ENCODE results near the gene EMX1. TPM values are rescaled to one million over a fixed set of nuclear protein-coding genes. Genes with fewer than 3 reads are reported as not detected.

Gene EMX1
- total RNA-seq, 1 experiment from 2014 or later = 0.72 TPM

GRCh38 chr2:72972352-72973136, 55.2 kb downstream of the EMX1 start:
- no peak overlapping the region for H3K56ac ChIP-seq (ENCODE audit: insufficient read length, low read depth, low read length)
- peaks cover 0 to 3% (median 0%) of the 10 kb centered on the region in 3 experiments; a peak in 1 of 7 replicates for H3K36me3 Mint-ChIP-seq (ENCODE audit: insufficient read depth in 1 of 3, low read depth in 3 of 3)
- no peak overlapping the region for H3T11ph ChIP-seq (ENCODE audit: low read length)
- no CpG with 5 or more reads among the region's 12 CpGs for WGBS (ENCODE audit: extremely low coverage, insufficient read length, low lambda C conversion rate)
- no peak overlapping the region for H4K8ac ChIP-seq (replicated peaks; ENCODE audit: insufficient read length, low read depth, low read length)
- H4K5ac ChIP-seq (ENCODE audit: insufficient read length, low read depth, low read length) = no peak overlapping the region
- H2BK12ac ChIP-seq (ENCODE audit: insufficient read length, low read depth, low read length) = no peak overlapping the region
- peaks cover 15% of the 10 kb centered on the region; the same call in 1 of the 2 replicates for H3K4me1 ChIP-seq (ENCODE audit: insufficient read depth, low read length)
- H2AFZ ChIP-seq (ENCODE audit: low read length) = no peak overlapping the region
- H3K27me3 ChIP-seq (ENCODE audit: insufficient read depth, low read length) = no peaks in the 10 kb centered on the region
- no peak overlapping the region for H2BK20ac ChIP-seq (ENCODE audit: low read depth, low read length, poor library complexity, severe bottlenecking)
- H3K18ac ChIP-seq (ENCODE audit: insufficient read length, low read depth, low read length) = no peak overlapping the region
- no peak for TF ChIP-seq CTCF (conservative IDR thresholded peaks at IDR 0.05)
- H3K4me2 ChIP-seq (ENCODE audit: insufficient read depth, insufficient read length, low read length) = no peak overlapping the region
- no peak overlapping the region for H2AK5ac ChIP-seq (ENCODE audit: insufficient read length, low read length)
- H4K91ac ChIP-seq (ENCODE audit: insufficient read length, low read depth, low read length) = no peak overlapping the region
- H3K9me3 Mint-ChIP-seq = no peaks in the 10 kb centered on the region
- no peak overlapping the region for H3K27ac ChIP-seq (ENCODE audit: insufficient read length, low read depth, low read length)
- H3K4ac ChIP-seq (ENCODE audit: low read depth, low read length) = no peak overlapping the region; the same call in 1 of the 2 replicates
- peak overlapping the region in 1 of 3 experiments; percentile 32; a peak in 1 of 7 replicates for H3K27ac Mint-ChIP-seq
- no peaks in the 10 kb centered on the region for H4K20me1 ChIP-seq (ENCODE audit: control insufficient read depth, insufficient read depth, insufficient read length)
- H3K4me3 Mint-ChIP-seq = no peak overlapping the region
- no peaks in the 10 kb centered on the region for H3K23me2 ChIP-seq (ENCODE audit: insufficient read length, low read depth, low read length, poor library complexity, severe bottlenecking)
- no peaks in the 10 kb centered on the region for H3K79me2 ChIP-seq (ENCODE audit: insufficient read depth, low read length)
- no peak overlapping the region for H3K9ac ChIP-seq (ENCODE audit: extremely low read depth, insufficient read length, low read length)
- no peak overlapping the region for H2BK5ac ChIP-seq (ENCODE audit: insufficient read length, low read length)
- no peak overlapping the region for H2BK120ac ChIP-seq (ENCODE audit: low read depth, low read length, poor library complexity, severe bottlenecking)
- no peaks in the 10 kb centered on the region for H3K79me1 ChIP-seq (ENCODE audit: insufficient read depth, low read depth, low read length, poor library complexity, severe bottlenecking)
- H3K27me3 Mint-ChIP-seq (ENCODE audit: low read depth) = no peaks in the 10 kb centered on the region; the same call in 1 of the 2 replicates
- no peak overlapping the region for H3K14ac ChIP-seq (ENCODE audit: insufficient read depth, low read length)
- no peak overlapping the region for H2BK15ac ChIP-seq (ENCODE audit: low read depth, low read length)
- no peaks in the 10 kb centered on the region for H3K9me3 ChIP-seq (ENCODE audit: control insufficient read depth, low read depth, low read length)
- no peak overlapping the region for H3K23ac ChIP-seq (ENCODE audit: insufficient read length, low read depth, low read length)
- no peak for DNase-seq
- peaks cover 31 to 37% of the 10 kb centered on the region in 2 experiments for H3K4me1 Mint-ChIP-seq
